CD4-positive, alpha-beta T cell (primary cell): Measurements from ENCODE around the gene LMBRD1. TPM values are rescaled to one million over a fixed set of nuclear protein-coding genes. Genes with fewer than 3 reads are reported as not detected.
"Not testable (repeated sequence)": the region's sequence is repeated elsewhere in the genome, so short reads cannot be mapped to it uniquely, and the experiment has no call there.

ENCODE experiments used
- ATAC-seq: fragments of 200-7000 bp; cut with Tn5 transposase; one replicate; pipeline ENCODE4 v1.10.0; 2022; ENCODE audit warnings: mild to moderate bottlenecking; ENCODE audit not compliant: poor library complexity
- CTCF ChIA-PET: fragments of 350-600 bp; sonication (Branson Sonifier 250); formaldehyde crosslinking; loops from one replicate; lab custom pipeline; 2021; ENCODE audit warnings: antibody characterized with exemption, inconsistent platforms; lab: Charles Lee
- POLR2A ChIA-PET: fragments of 350-600 bp; sonication (Branson Sonifier 250); formaldehyde crosslinking; loops from one replicate; lab custom pipeline; 2021; ENCODE audit warnings: antibody characterized with exemption, inconsistent platforms; lab: Charles Lee
- DNase-seq, 14 experiments: peaks; one replicate each; pipeline ENCODE4 v3.0.0-alpha.2; 2013 to 2020; ENCODE audit warnings: mixed read lengths in 2 of 14
- H3K27ac ChIP-seq, 2 donors: one replicate each; pipeline versions ENCODE4 v1.5.1 to v1.7.0; 2013; ENCODE audit warnings: low read length in 2 of 2, low read depth in 1 of 2, mild to moderate bottlenecking in 1 of 2
- H3K27me3 ChIP-seq, 2 experiments: 1 replicate in 1 of 2; 2 replicates in 1 of 2; pipeline versions ENCODE4 v1.6.1 to v1.7.0; 2013; ENCODE audit warnings: low read length in 2 of 2, control low read depth in 1 of 2, mild to moderate bottlenecking in 1 of 2, moderate library complexity in 1 of 2; ENCODE audit not compliant: insufficient read depth in 2 of 2, control insufficient read depth in 1 of 2
- H3K36me3 ChIP-seq: one replicate; pipeline ENCODE4 v1.6.1; 2013; ENCODE audit warnings: low read length, control low read depth; ENCODE audit not compliant: insufficient read depth
- H3K4me1 ChIP-seq: one replicate; pipeline ENCODE4 v1.6.1; 2013; ENCODE audit warnings: low read length, control low read depth; ENCODE audit not compliant: insufficient read depth
- H3K4me3 ChIP-seq: one replicate; pipeline ENCODE4 v1.5.1; 2013; ENCODE audit warnings: mild to moderate bottlenecking, low read length, moderate library complexity
- H3K9me3 ChIP-seq, 2 experiments: 1 replicate in 1 of 2; 2 replicates in 1 of 2; pipeline versions ENCODE4 v1.6.1 to v1.7.0; 2013; ENCODE audit warnings: low read length in 2 of 2, mild to moderate bottlenecking in 2 of 2, control low read depth in 1 of 2, moderate library complexity in 1 of 2; ENCODE audit not compliant: control insufficient read depth in 1 of 2, insufficient read depth in 1 of 2
- H3K27ac Mint-ChIP-seq: one replicate; pipeline ENCODE4 v1.8.0; 2020; ENCODE audit warnings: mixed read lengths
- H3K27me3 Mint-ChIP-seq: one replicate; pipeline ENCODE4 v1.8.0; 2021; ENCODE audit warnings: mixed read lengths
- H3K36me3 Mint-ChIP-seq: one replicate; pipeline ENCODE4 v1.8.0; 2021; ENCODE audit warnings: low read depth, mixed read lengths
- H3K4me1 Mint-ChIP-seq: one replicate; pipeline ENCODE4 v1.8.0; 2021; ENCODE audit warnings: low read depth, mixed read lengths
- H3K4me3 Mint-ChIP-seq: one replicate; pipeline ENCODE4 v1.8.0; 2020; ENCODE audit warnings: mild to moderate bottlenecking, mixed read lengths
- H3K9me3 Mint-ChIP-seq: one replicate; pipeline ENCODE4 v1.8.0; 2020; ENCODE audit warnings: mixed read lengths
- CTCF ChIP-seq: fragments of 200-600 bp; IDR thresholded peaks from one replicate; pipeline ENCODE4 v1.8.0; 2022; ENCODE audit warnings: antibody characterized with exemption, mild to moderate bottlenecking
- intact Hi-C, 2 experiments: fragments of 100-400 bp; cut with DNase I in 1 of 2; cut with micrococcal nuclease in 1 of 2; formaldehyde crosslinking; loops; one replicate each; pipeline versions ENCODE4 v1.15.1 to v1.9.0; 2023 to 2025; cut with DNase I, micrococcal nuclease
- total RNA-seq, 174 experiments: library from RNA in 2 of 174; stranded (reverse) in 2 of 174; gene quantifications; one replicate each; pipeline ENCODE4 v1.2.3 and lab custom pipeline; 2021 to 2026

LMBRD1 gene
- total RNA-seq, 2 experiments from 2014 or later, result 40.3 to 42.0 TPM

GRCh38 chr6:69680302-69680701, 116.5 kb downstream of the LMBRD1 start:
- ATAC-seq (no peak), DNase-seq (no peak)
- H3K4me1 Mint-ChIP-seq, result peaks cover 14% of the 10 kb centered on the region
- H3K27me3 ChIP-seq, result no peaks in the 10 kb centered on the region
- H3K4me3 Mint-ChIP-seq, result no peak overlapping the region
- H3K27ac Mint-ChIP-seq, result no peak overlapping the region
- ChIA-PET CTCF (no interaction called here), POLR2A (no interaction called here)
- H3K4me3 ChIP-seq, result no peak overlapping the region
- TF ChIP-seq CTCF, result no peak
- no peaks in the 10 kb centered on the region for H3K9me3 Mint-ChIP-seq
- peaks cover 68% of the 10 kb centered on the region for H3K36me3 Mint-ChIP-seq
- no peaks in the 10 kb centered on the region for H3K27me3 Mint-ChIP-seq
- intact Hi-C loops, result no loop called here
- H3K9me3 ChIP-seq, result no peaks in the 10 kb centered on the region
- no peak overlapping the region for H3K27ac ChIP-seq
- H3K4me1 ChIP-seq, result no peaks in the 10 kb centered on the region
- peaks cover 22% of the 10 kb centered on the region for H3K36me3 ChIP-seq

- ChIA-PET CTCF (interaction anchor here (1.2 kb wide), 1 partner anchor 9 kb away, joined by 5 read pairs; no protein-coding TSS in a partner anchor), POLR2A (interaction anchor here (1.2 kb wide), 1 partner anchor 13 kb away, joined by 3 read pairs; no protein-coding TSS in a partner anchor)
- H3K4me3 ChIP-seq, result no peak overlapping the region
- H3K4me1 ChIP-seq, result no peaks in the 10 kb centered on the region
- H3K27ac Mint-ChIP-seq, result no peak overlapping the region
- intact Hi-C loops, result no loop called here
- H3K4me1 Mint-ChIP-seq, result no peaks in the 10 kb centered on the region
- no peak overlapping the region for H3K27ac ChIP-seq
- no peak overlapping the region for H3K4me3 Mint-ChIP-seq
- peaks cover 70% of the 10 kb centered on the region for H3K36me3 Mint-ChIP-seq
- no peak for TF ChIP-seq CTCF
- no peak for DNase-seq
- peaks cover 29% of the 10 kb centered on the region for H3K36me3 ChIP-seq
- H3K27me3 Mint-ChIP-seq, result no peaks in the 10 kb centered on the region
- no peaks in the 10 kb centered on the region for H3K9me3 ChIP-seq
- H3K27me3 ChIP-seq, result no peaks in the 10 kb centered on the region
- no peaks in the 10 kb centered on the region for H3K9me3 Mint-ChIP-seq
- no peak for ATAC-seq
These were observed 123.5 kb downstream of the LMBRD1 start for GRCh38 chr6:69673298-69673697.

- H3K36me3 ChIP-seq, result peaks cover 9% of the 10 kb centered on the region
- no peak overlapping the region for H3K4me3 ChIP-seq
- intact Hi-C loops, result no loop called here
- H3K27ac Mint-ChIP-seq, result no peak overlapping the region
- H3K4me1 ChIP-seq, result no peaks in the 10 kb centered on the region
- no peaks in the 10 kb centered on the region for H3K27me3 Mint-ChIP-seq
- ChIA-PET CTCF (no interaction called here), POLR2A (no interaction called here)
- H3K27ac ChIP-seq, result no peak overlapping the region
- no peaks in the 10 kb centered on the region for H3K9me3 ChIP-seq
- TF ChIP-seq CTCF, result no peak
- H3K36me3 Mint-ChIP-seq, result peaks cover 26% of the 10 kb centered on the region
- no peak overlapping the region for H3K4me3 Mint-ChIP-seq
- ATAC-seq, result no peak
- peaks cover 0 to 4% of the 10 kb centered on the region in 2 experiments for H3K27me3 ChIP-seq
- DNase-seq, result peak in 1 of 14 experiments; percentile 5
- H3K4me1 Mint-ChIP-seq, result no peaks in the 10 kb centered on the region
- H3K9me3 Mint-ChIP-seq, result no peaks in the 10 kb centered on the region
These were observed 127.9 kb downstream of the LMBRD1 start for GRCh38 chr6:69668916-69669315.

GRCh38 chr6:69666779-69667178, 130.0 kb downstream of the LMBRD1 start:
- H3K36me3 Mint-ChIP-seq, H3K36me3 ChIP-seq, H3K9me3 ChIP-seq, H3K27me3 Mint-ChIP-seq, DNase-seq, H3K9me3 Mint-ChIP-seq, H3K4me1 Mint-ChIP-seq, H3K27ac Mint-ChIP-seq, H3K4me3 ChIP-seq, H3K4me1 ChIP-seq, POLR2A ChIA-PET, ATAC-seq, H3K27ac ChIP-seq, H3K27me3 ChIP-seq, intact Hi-C loops, H3K4me3 Mint-ChIP-seq, CTCF ChIA-PET: not testable (repeated sequence)
